AG09309 (cell line): ENCODE measurements around the gene MRPS18A.
A peak's percentile ranks its signal among the peaks of the same experiment; 100 is the strongest.

Source experiments
- DNase-seq: peaks from one replicate; pipeline ENCODE4 v3.0.0-alpha.2; 2010; ENCODE audit warnings: low read depth
- H3K4me3 ChIP-seq: 2 replicates; pipeline ENCODE4 v1.5.1; 2011; ENCODE audit warnings: mild to moderate bottlenecking, low read depth, low read length, moderate library complexity; ENCODE audit not compliant: control insufficient read depth
- CTCF ChIP-seq: IDR thresholded peaks from 2 replicates; pipeline ENCODE4 v1.5.1; 2011; ENCODE audit warnings: mild to moderate bottlenecking, low read depth, low read length, inconsistent platforms; ENCODE audit not compliant: insufficient read depth, control insufficient read depth; ENCODE audit errors: missing control alignments

MRPS18A gene

GRCh38 chr6:43698584-43699349 lies 11.2 kb upstream of the MRPS18A start:
- no peak for DNase-seq
- no peak for TF ChIP-seq CTCF
- H3K4me3 ChIP-seq = no peak overlapping the region

DNA sequence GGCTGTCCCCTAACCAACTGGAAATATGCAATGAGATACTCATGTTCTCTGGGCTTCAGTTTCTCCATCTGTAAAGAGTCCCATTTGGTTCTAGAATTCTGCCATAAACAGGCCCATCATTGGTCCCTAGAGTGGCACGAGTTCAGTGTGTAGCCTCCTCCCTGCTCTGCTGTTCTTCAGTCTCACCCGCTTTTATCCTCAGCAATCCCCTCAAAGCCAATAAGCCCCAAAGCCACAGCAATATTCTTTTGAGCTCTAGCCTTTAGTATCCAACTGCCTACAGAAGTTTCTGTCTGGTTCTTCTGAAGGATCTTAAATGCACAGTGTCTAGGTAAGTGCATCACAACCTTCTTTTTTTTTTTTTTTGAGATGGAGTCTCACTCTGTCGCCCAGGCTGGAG lies 9.8 kb upstream of the MRPS18A start:
- no peak for TF ChIP-seq CTCF
- DNase-seq = no peak
- H3K4me3 ChIP-seq = no peak overlapping the region

- no peak overlapping the region for H3K4me3 ChIP-seq
- no peak for DNase-seq
- TF ChIP-seq CTCF = no peak
Observed at GRCh38 chr6:43695967-43696291, 8.3 kb upstream of the MRPS18A start.

DNA sequence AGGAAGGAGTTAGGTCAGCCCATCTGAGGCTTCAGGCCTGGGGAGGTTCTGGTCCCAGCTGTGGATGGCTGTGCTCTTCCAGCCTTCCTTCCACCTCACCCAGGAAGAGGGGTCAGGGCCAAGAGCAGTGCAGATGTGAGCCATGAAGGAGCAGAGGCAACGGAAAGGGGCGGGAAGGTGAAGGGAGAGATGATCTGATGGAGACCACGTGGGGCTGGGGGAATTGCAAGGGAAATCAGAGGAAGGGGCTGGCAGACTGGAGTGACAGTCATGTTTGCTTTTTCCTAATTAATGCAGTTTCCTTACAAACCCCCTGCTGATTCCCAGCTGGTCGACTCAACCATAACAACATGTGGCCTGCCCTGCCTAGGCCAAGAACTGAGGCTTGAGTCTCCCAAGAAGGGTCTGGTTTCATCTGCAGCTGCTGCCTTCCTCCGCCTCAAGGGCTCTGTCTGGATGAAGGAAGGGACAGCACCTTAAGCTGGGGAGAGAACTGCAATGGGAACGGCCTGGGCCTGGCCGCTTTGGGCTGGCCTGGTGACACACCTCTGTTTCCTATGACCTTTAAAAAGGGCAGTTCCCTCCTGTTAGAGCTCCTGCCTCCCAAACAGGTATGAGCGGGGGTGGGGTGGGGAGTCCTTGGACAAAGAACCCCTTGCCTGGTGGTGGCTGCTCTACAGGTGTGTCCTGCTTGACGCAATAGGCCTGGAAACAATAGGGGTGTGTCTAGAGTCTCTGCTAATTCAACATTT lies 7.8 kb upstream of the MRPS18A start:
- no peak overlapping the region for H3K4me3 ChIP-seq
- no peak for TF ChIP-seq CTCF
- DNase-seq = no peak

GRCh38 chr6:43689421-43689820 lies 1.8 kb upstream of the MRPS18A start:
- no peak overlapping the region for H3K4me3 ChIP-seq
- TF ChIP-seq CTCF = no peak
- DNase-seq = no peak

DNA sequence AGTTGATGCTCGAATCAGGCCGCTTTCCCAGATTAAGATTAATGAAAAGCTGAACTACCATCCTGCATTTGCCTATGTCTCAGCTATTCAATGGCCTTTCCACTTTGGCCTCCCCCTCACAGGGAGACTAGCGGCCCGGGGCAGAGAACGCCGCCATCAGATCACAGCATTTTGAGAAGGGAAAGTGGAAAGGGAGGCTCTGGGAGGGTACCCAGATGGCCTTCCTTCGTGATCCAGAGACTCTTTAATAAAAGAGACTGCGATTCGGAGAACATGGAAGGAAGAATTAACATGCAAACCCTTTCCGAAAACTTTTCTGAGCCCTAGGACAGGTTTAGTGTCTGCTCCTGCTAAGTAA lies 533 bp downstream of the MRPS18A start:
- no peak for TF ChIP-seq CTCF
- H3K4me3 ChIP-seq = peak overlapping the region; percentile 77

More for the DNA sequence above, 533 bp downstream of the MRPS18A start:
- no peak for DNase-seq
